PC-9 (cell line): Measurements from ENCODE around the gene PAIP2.

Experiments used
- EZH2 ChIP-seq: fragments of 200-600 bp; sonication (generic); IDR thresholded peaks from 2 replicates; pipeline ENCODE4 v1.8.0; 2017; ENCODE audit warnings: antibody characterized with exemption, low read depth
- TF ChIP-seq, protein P1 (sequence below): fragments of 200-600 bp; sonication (generic); conservative IDR thresholded peaks from 2 replicates; pipeline ENCODE4 v1.6.1; 2017; ENCODE audit warnings: mixed run types, antibody characterized with exemption, mild to moderate bottlenecking, moderate library complexity

- TF ChIP-seq, protein P1, sequence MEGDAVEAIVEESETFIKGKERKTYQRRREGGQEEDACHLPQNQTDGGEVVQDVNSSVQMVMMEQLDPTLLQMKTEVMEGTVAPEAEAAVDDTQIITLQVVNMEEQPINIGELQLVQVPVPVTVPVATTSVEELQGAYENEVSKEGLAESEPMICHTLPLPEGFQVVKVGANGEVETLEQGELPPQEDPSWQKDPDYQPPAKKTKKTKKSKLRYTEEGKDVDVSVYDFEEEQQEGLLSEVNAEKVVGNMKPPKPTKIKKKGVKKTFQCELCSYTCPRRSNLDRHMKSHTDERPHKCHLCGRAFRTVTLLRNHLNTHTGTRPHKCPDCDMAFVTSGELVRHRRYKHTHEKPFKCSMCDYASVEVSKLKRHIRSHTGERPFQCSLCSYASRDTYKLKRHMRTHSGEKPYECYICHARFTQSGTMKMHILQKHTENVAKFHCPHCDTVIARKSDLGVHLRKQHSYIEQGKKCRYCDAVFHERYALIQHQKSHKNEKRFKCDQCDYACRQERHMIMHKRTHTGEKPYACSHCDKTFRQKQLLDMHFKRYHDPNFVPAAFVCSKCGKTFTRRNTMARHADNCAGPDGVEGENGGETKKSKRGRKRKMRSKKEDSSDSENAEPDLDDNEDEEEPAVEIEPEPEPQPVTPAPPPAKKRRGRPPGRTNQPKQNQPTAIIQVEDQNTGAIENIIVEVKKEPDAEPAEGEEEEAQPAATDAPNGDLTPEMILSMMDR = no peak
- TF ChIP-seq EZH2 = no peak
These were observed 71.5 kb downstream of the PAIP2 start for GRCh38 chr5:139413153-139413552.
